Measurements from ENCODE around the gene MAD1L1. TPM values are rescaled to one million over a fixed set of nuclear protein-coding genes. Genes with fewer than 3 reads are reported as not detected.
"Not testable (repeated sequence)": the region's sequence is repeated elsewhere in the genome, so short reads cannot be mapped to it uniquely, and the experiment has no call there.

MAD1L1 gene
- total and polyA plus RNA-seq, 2 of the 13 experiments (the other 11 are each of a cell fraction or from before 2014, with no cell fraction given): 17.4 to 64.7 TPM

DNA sequence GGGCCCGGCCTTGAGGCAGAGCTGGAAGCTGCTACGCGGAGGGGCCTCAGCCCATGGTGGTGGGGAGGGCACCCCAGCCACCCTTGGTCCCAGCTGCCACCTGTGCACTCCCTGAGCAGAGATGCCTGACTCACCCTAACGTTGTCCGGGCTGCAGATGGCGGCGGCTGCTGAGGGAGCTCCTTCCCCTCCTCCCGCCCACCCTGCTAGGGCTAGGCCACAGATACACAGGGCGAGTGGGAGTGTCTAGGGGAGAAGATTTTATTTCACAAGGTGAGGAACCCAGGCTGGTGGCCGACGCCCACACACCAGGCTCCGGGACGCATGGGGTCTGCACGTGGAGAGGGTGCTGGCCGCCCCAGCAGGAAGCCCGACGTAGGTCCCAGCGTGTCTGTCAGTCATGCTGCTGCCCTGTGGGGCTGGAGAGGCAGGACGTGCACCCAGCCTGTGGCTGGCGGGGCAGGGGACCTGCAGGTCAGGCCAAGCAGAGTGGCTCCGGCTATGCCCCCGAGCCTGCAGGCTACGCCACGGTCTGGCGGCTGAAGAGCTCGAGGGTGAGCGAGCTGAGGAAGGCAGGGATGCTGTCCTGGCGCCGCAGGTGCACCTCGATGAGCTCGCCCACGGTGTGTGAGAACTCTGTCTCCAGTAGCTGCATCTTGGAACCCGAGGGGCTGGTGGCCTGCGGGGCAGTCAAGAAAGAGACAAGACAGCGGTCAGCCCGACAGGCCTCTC is 417.0 kb downstream of the MAD1L1 start:
- CTCF ChIA-PET (ENCODE audit: low intra/inter-chr PET ratio, low total read pairs); H3K4me3 ChIP-seq (replicated peaks in 1 of 3; ENCODE audit: insufficient read depth in 1 of 3, low read depth in 2 of 3, low read length in 3 of 3); H2AFZ ChIP-seq (ENCODE audit: low read length); ATAC-seq; H3K27me3 ChIP-seq (ENCODE audit: control insufficient read depth in 1 of 2, insufficient read depth in 2 of 2, low read length in 2 of 2); DNase-seq (ENCODE audit: low spot score); H3K4me2 ChIP-seq (ENCODE audit: low read depth, low read length); H3K9me3 ChIP-seq (ENCODE audit: low read length); BruUV-seq (replicated peaks); H3K9ac ChIP-seq (ENCODE audit: insufficient read depth, low read depth, low read length); H3K79me2 ChIP-seq (ENCODE audit: insufficient read depth, low read length); intact Hi-C loops (cut with micrococcal nuclease; ENCODE audit: unreplicated experiment); POLR2A ChIA-PET; FAIRE-seq; H4K20me1 ChIP-seq (ENCODE audit: insufficient read depth, low read length); H3K27ac ChIP-seq (ENCODE audit: extremely low read length, insufficient read depth, low read length); H3K36me3 ChIP-seq (replicated peaks in 1 of 2; ENCODE audit: control insufficient read depth in 1 of 2, insufficient read depth in 2 of 2, low read length in 2 of 2); in situ Hi-C loops (cut with HindIII; ENCODE audit: extremely low pct_ligation_motif_present, low pct_unique_long_range_greater_than_20kb): not testable (repeated sequence)
- WGBS (ENCODE audit: low lambda C conversion rate): 100% methylated on average over 14 of the region's 36 CpGs
- H3K4me1 ChIP-seq (ENCODE audit: insufficient read depth, low read length): peaks cover 54% of the 10 kb centered on the region

DNA sequence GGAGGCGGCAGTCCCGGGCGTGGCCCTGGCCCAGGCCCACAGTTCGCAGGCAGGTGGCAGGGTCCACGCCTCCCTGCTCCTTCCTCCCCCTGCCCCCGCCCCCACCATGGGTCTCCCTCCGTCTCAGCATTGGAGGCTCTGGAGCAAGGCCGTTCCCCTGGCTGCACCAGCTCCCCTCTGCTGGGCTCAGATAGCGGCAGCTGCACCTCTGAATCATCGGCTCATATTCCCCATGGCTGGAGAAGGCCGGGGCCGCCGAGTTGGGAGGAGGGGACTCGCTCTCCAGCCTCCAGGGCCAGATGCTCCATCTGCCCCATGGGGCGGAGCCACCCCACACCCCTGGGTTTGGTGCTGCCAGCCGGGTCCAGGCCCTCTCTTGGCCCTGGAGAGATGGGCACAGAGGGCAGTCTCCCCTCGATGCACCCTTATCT is 417.7 kb downstream of the MAD1L1 start:
- no peak overlapping the region for H2AFZ ChIP-seq (ENCODE audit: low read length)
- WGBS (ENCODE audit: low lambda C conversion rate): 100% methylated on average over 4 of the region's 17 CpGs
- ChIA-PET POLR2A (no interaction called here), CTCF (ENCODE audit: low intra/inter-chr PET ratio, low total read pairs) (no interaction called here)
- H3K4me1 ChIP-seq (ENCODE audit: insufficient read depth, low read length): peaks cover 61% of the 10 kb centered on the region
- intact Hi-C loops (cut with micrococcal nuclease; ENCODE audit: unreplicated experiment): no loop called here
- H3K79me2 ChIP-seq (ENCODE audit: insufficient read depth, low read length): no peaks in the 10 kb centered on the region
- H4K20me1 ChIP-seq (ENCODE audit: insufficient read depth, low read length): no peaks in the 10 kb centered on the region
- H3K9ac ChIP-seq (ENCODE audit: insufficient read depth, low read depth, low read length): no peak overlapping the region
- no peak for TF ChIP-seq TBX2 (CRISPR knock-in tag; IDR thresholded peaks at IDR 0.05; ENCODE audit: borderline replicate concordance)
- TF ChIP-seq PLRG1 (conservative IDR thresholded peaks at IDR 0.05): no peak
- TF ChIP-seq MATR3 (CRISPR knock-in tag; IDR thresholded peaks at IDR 0.05): no peak
- no peak for TF ChIP-seq SRSF1 (optimal IDR thresholded peaks at IDR 0.05; ENCODE audit: low read depth, low read length)
- no peak for TF ChIP-seq THYN1 (CRISPR knock-in tag; IDR thresholded peaks at IDR 0.05; ENCODE audit: borderline replicate concordance, low read depth)
- no peak overlapping the region for H3K27ac ChIP-seq (ENCODE audit: extremely low read length, insufficient read depth, low read length)
- DNase-seq (ENCODE audit: low spot score) (no peak), ATAC-seq (no peak), FAIRE-seq (no peak)
- no peak overlapping the region for H3K4me2 ChIP-seq (ENCODE audit: low read depth, low read length)
- H3K4me3 ChIP-seq (replicated peaks in 1 of 3; ENCODE audit: insufficient read depth in 1 of 3, low read depth in 2 of 3, low read length in 3 of 3): no peak overlapping the region
- in situ Hi-C loops (cut with HindIII; ENCODE audit: extremely low pct_ligation_motif_present, low pct_unique_long_range_greater_than_20kb): no loop called here
- no peaks in the 10 kb centered on the region for H3K27me3 ChIP-seq (ENCODE audit: control insufficient read depth in 1 of 2, insufficient read depth in 2 of 2, low read length in 2 of 2)
- H3K9me3 ChIP-seq (ENCODE audit: low read length): no peaks in the 10 kb centered on the region
- no TSS peak for BruUV-seq (replicated peaks)
- no peaks in the 10 kb centered on the region for H3K36me3 ChIP-seq (replicated peaks in 1 of 2; ENCODE audit: control insufficient read depth in 1 of 2, insufficient read depth in 2 of 2, low read length in 2 of 2)

All from HepG2 (cell line).